ENCODE measurements around the gene NKIRAS1.

DNA sequence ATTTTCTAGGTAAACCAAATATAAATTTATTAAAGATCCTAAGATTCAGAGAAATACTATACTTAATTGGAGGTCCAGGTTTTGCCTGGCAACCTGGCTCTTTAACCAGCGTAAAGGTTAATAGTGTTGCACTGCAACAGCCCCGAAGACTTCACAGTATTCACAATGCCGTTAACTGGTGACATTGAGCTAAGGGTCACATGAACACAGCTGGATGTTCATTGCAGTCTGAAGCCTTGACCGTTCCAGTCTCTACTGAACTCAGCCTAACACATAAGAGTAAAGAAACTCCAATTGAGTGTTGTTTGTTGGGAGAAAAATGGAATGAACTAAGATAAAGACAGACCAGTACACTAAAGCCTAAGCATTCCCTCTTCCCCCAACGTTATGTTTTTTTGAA, 26.8 kb downstream of the NKIRAS1 start:
- TF ChIP-seq EP300 (IDR thresholded peaks at IDR 0.05): no peak
- no peak for TF ChIP-seq POLR2AphosphoS5 (IDR thresholded peaks at IDR 0.05)
- TF ChIP-seq, protein P1, sequence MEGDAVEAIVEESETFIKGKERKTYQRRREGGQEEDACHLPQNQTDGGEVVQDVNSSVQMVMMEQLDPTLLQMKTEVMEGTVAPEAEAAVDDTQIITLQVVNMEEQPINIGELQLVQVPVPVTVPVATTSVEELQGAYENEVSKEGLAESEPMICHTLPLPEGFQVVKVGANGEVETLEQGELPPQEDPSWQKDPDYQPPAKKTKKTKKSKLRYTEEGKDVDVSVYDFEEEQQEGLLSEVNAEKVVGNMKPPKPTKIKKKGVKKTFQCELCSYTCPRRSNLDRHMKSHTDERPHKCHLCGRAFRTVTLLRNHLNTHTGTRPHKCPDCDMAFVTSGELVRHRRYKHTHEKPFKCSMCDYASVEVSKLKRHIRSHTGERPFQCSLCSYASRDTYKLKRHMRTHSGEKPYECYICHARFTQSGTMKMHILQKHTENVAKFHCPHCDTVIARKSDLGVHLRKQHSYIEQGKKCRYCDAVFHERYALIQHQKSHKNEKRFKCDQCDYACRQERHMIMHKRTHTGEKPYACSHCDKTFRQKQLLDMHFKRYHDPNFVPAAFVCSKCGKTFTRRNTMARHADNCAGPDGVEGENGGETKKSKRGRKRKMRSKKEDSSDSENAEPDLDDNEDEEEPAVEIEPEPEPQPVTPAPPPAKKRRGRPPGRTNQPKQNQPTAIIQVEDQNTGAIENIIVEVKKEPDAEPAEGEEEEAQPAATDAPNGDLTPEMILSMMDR (IDR thresholded peaks at IDR 0.05): no peak

Data from suprapubic skin (tissue), 4 donors.